IMR-90 (cell line): Measurements from ENCODE around the gene CARD14. TPM values are rescaled to one million over a fixed set of nuclear protein-coding genes. Genes with fewer than 3 reads are reported as not detected.

Experiments used
- ATAC-seq: fragments of 200-7000 bp; cut with Tn5 transposase; 2 replicates; pipeline ENCODE4 v1.9.1; 2020; ENCODE audit warnings: low read depth, mild to moderate bottlenecking, moderate library complexity
- BruUV-seq: library from RNA; stranded (reverse); fragments of 400-500 nt; replicated peaks from 2 replicates; lab custom pipeline; 2021; lab: Mats Ljungman, UMichigan
- CTCF ChIA-PET: fragments of 300-600 bp; formaldehyde crosslinking; extraction: SDS; loops from one replicate; lab custom pipeline; 2021; ENCODE audit warnings: antibody characterized with exemption; lab: Yijun Ruan, JAX
- POLR2A ChIA-PET: fragments of 300-600 bp; sonication (Branson Sonifier 250); formaldehyde crosslinking; loops from one replicate; lab custom pipeline; 2022; ENCODE audit warnings: antibody characterized with exemption; ENCODE audit not compliant: unreplicated experiment; lab: Charles Lee
- DNase-seq: peaks from one replicate; pipeline ENCODE4 v3.0.0; 2013
- H2AFZ ChIP-seq: replicated peaks from 2 replicates; pipeline ENCODE3; 2013; ENCODE audit warnings: low read length, mild to moderate bottlenecking; ENCODE audit not compliant: poor library complexity
- H2AK5ac ChIP-seq: 2 replicates; pipeline ENCODE4 v1.6.1; 2013; ENCODE audit warnings: low read depth, low read length, inconsistent platforms
- H2AK9ac ChIP-seq: replicated peaks from 2 replicates; pipeline ENCODE3; 2013; ENCODE audit warnings: mild to moderate bottlenecking, low read depth, low read length, moderate library complexity; ENCODE audit not compliant: poor library complexity
- H2BK120ac ChIP-seq: 2 replicates; pipeline ENCODE4 v1.6.1; 2013; ENCODE audit warnings: low read depth, low read length, inconsistent platforms
- H2BK15ac ChIP-seq: 3 replicates; pipeline ENCODE4 v1.6.1; 2013; ENCODE audit warnings: low read depth, low read length, inconsistent platforms
- H2BK20ac ChIP-seq: 2 replicates; pipeline ENCODE4 v1.6.1; 2013; ENCODE audit warnings: low read depth, mild to moderate bottlenecking, inconsistent platforms, low read length, moderate library complexity
- H2BK5ac ChIP-seq: 2 replicates; pipeline ENCODE4 v1.6.1; 2013; ENCODE audit warnings: mild to moderate bottlenecking, low read depth, low read length, inconsistent platforms; ENCODE audit not compliant: poor library complexity, severe bottlenecking
- H3K14ac ChIP-seq: replicated peaks from 2 replicates; pipeline ENCODE4 v1.6.1; 2013; ENCODE audit warnings: low read depth, low read length, inconsistent platforms
- H3K18ac ChIP-seq: 2 replicates; pipeline ENCODE4 v1.6.1; 2013; ENCODE audit warnings: low read depth, low read length, control low read depth
- H3K23ac ChIP-seq: 2 replicates; pipeline ENCODE4 v1.6.1; 2013; ENCODE audit warnings: low read depth, low read length, inconsistent platforms
- H3K27ac ChIP-seq: 2 replicates; pipeline ENCODE4 v1.5.1; 2013; ENCODE audit warnings: mild to moderate bottlenecking, control low read depth, low read length; ENCODE audit not compliant: insufficient read depth
- H3K27me3 ChIP-seq: 2 replicates; pipeline ENCODE4 v1.6.1; 2013; ENCODE audit warnings: low read length; ENCODE audit not compliant: control insufficient read depth, insufficient read depth
- H3K36me3 ChIP-seq: 2 replicates; pipeline ENCODE4 v1.6.1; 2013; ENCODE audit warnings: low read length, mixed read lengths; ENCODE audit not compliant: control insufficient read depth, insufficient read depth
- H3K4ac ChIP-seq: 2 replicates; pipeline ENCODE4 v1.6.1; 2013; ENCODE audit warnings: low read depth, low read length, inconsistent platforms
- H3K4me1 ChIP-seq: 2 replicates; pipeline ENCODE4 v1.6.1; 2013; ENCODE audit warnings: low read length, mixed read lengths; ENCODE audit not compliant: control insufficient read depth, insufficient read depth
- H3K4me2 ChIP-seq: 2 replicates; pipeline ENCODE4 v1.6.1; 2013; ENCODE audit warnings: low read depth, mild to moderate bottlenecking, control low read depth, low read length, moderate library complexity
- H3K4me3 ChIP-seq: 2 replicates; pipeline ENCODE4 v1.5.1; 2013; ENCODE audit warnings: low read depth, mild to moderate bottlenecking, control low read depth, low read length, moderate library complexity; ENCODE audit not compliant: insufficient read depth
- H3K56ac ChIP-seq: 2 replicates; pipeline ENCODE4 v1.6.1; 2013; ENCODE audit warnings: low read length, inconsistent platforms; ENCODE audit not compliant: insufficient read depth; ENCODE audit errors: extremely low read depth
- H3K79me1 ChIP-seq, 2 experiments: 2 replicates each; pipeline ENCODE4 v1.6.1; 2013; ENCODE audit warnings: low read length in 2 of 2, inconsistent platforms in 1 of 2, low read depth in 1 of 2
- H3K9ac ChIP-seq: 2 replicates; pipeline ENCODE4 v1.6.1; 2013; ENCODE audit warnings: low read depth, low read length, control low read depth
- H3K9me1 ChIP-seq: 2 replicates; pipeline ENCODE4 v1.6.1; 2013; ENCODE audit warnings: low read length, inconsistent platforms; ENCODE audit not compliant: insufficient read depth
- H3K9me3 ChIP-seq: 2 replicates; pipeline ENCODE4 v1.6.1; 2013; ENCODE audit warnings: low read length; ENCODE audit not compliant: control insufficient read depth, insufficient read depth
- H4K20me1 ChIP-seq: 2 replicates; pipeline ENCODE4 v1.6.1; 2013; ENCODE audit warnings: low read length, inconsistent platforms; ENCODE audit not compliant: insufficient read depth
- H4K5ac ChIP-seq: 2 replicates; pipeline ENCODE4 v1.6.1; 2013; ENCODE audit warnings: mild to moderate bottlenecking, low read depth, low read length, control low read depth
- H4K8ac ChIP-seq, 2 experiments: 2 replicates each; pipeline ENCODE4 v1.6.1; 2013; ENCODE audit warnings: low read depth in 2 of 2, low read length in 2 of 2, control low read depth in 1 of 2, inconsistent platforms in 1 of 2
- H4K91ac ChIP-seq: 2 replicates; pipeline ENCODE4 v1.6.1; 2013; ENCODE audit warnings: low read depth, low read length, inconsistent platforms; ENCODE audit not compliant: insufficient read depth
- BHLHE40 ChIP-seq: fragments of 150-350 bp; IDR thresholded peaks from 2 replicates; pipeline ENCODE4 v1.6.1; 2016; ENCODE audit warnings: mild to moderate bottlenecking, low read depth, low read length
- CHD1 ChIP-seq: IDR thresholded peaks from 2 replicates; pipeline ENCODE4 v1.6.1; 2012; ENCODE audit warnings: low read depth, low read length, improper control_type of control experiment
- ELK1 ChIP-seq: fragments of 150-350 bp; IDR thresholded peaks from 2 replicates; pipeline ENCODE4 v1.6.1; 2016; ENCODE audit warnings: low read depth, mild to moderate bottlenecking, low read length, moderate library complexity, borderline replicate concordance
- RCOR1 ChIP-seq: IDR thresholded peaks from 2 replicates; pipeline ENCODE4 v1.6.1; 2012; ENCODE audit warnings: mild to moderate bottlenecking, low read length, improper control_type of control experiment; ENCODE audit not compliant: insufficient replicate concordance
- whole genome bisulfite sequencing, 2 experiments: methylation state at CpG; one replicate each; pipeline versions ENCODE4 v1.1.5 to v1.1.7; 2013; ENCODE audit warnings: missing lambda C conversion rate in 2 of 2; ENCODE audit not compliant: insufficient read length in 1 of 2; ENCODE audit errors: extremely low coverage in 2 of 2; 5-methylcytosine and 5-hydroxymethylcytosine counted together
- dilution Hi-C: fragments of 300-500 bp; cut with HindIII; formaldehyde crosslinking; loops from one replicate; pipeline ENCODE4 v1.14.3; 2018; ENCODE audit warnings: low sequenced_read_pairs; ENCODE audit not compliant: unreplicated experiment
- in situ Hi-C: fragments of 300-500 bp; cut with MboI; formaldehyde crosslinking; loops from 3 replicates; pipeline ENCODE4 v1.14.3; 2019; ENCODE audit warnings: low sequenced_read_pairs, inconsistent platforms, mixed read lengths
- intact Hi-C: fragments of 100-400 bp; cut with micrococcal nuclease; formaldehyde crosslinking; loops from 2 replicates; pipeline ENCODE4 v1.10.0; 2022
- polyA plus RNA-seq, 3 experiments: library from polyadenylated mRNA; depleted of rRNA; stranded (reverse); fragments of >200 nt; gene quantifications; 2 replicates each; pipeline ENCODE4 v1.2.3, GENCODE V29; 2012; ENCODE audit warnings: low replicate concordance in 1 of 3
- total RNA-seq: library from RNA; depleted of rRNA; stranded (reverse); fragments of >200 nt; gene quantifications from 2 replicates; pipeline ENCODE4 v1.2.3, GENCODE V29; 2012

CARD14 gene
- total and polyA plus RNA-seq, 2 of the 4 experiments (the other 2 are of a cell fraction): not detected

- Histone ChIP-seq H3K4me3 (peak overlapping the region; percentile 67), H2AK5ac (peak overlapping the region; percentile 76), H4K20me1 (peaks cover 30% of the 10 kb centered on the region), H4K8ac (peak overlapping the region; percentile 32 to 37; a peak in 1 of 4 replicates), H3K14ac (peak overlapping the region; percentile 71), H3K4ac (peak overlapping the region; percentile 70), H3K27me3 (no peaks in the 10 kb centered on the region), H3K9me3 (no peaks in the 10 kb centered on the region), H3K9ac (peak overlapping the region; percentile 78), H4K5ac (peak overlapping the region; percentile 16), H3K4me1 (peaks cover 6% of the 10 kb centered on the region; the same call in 1 of the 2 replicates), H2AK9ac (peak overlapping the region; percentile 97), H2AFZ (peak overlapping the region; percentile 95), H4K91ac (peak overlapping the region; percentile 50; the same call in 1 of the 2 replicates), H2BK120ac (peak overlapping the region; percentile 44; the same call in 1 of the 2 replicates), H3K9me1 (peaks cover 30% of the 10 kb centered on the region), H3K79me1 (peaks cover 22 to 65% of the 10 kb centered on the region in 2 experiments), H2BK15ac (no peak overlapping the region), H3K4me2 (peak overlapping the region; percentile 83), H3K18ac (peak overlapping the region; percentile 12), H3K56ac (peak overlapping the region; percentile 34), H2BK5ac (peak overlapping the region; percentile 52), H3K27ac (peak overlapping the region; percentile 67), H2BK20ac (0 out of 2 replicates have a peak overlapping the region, but pooled peaks have one; percentile 28), H3K23ac (peak overlapping the region; percentile 39), H3K36me3 (peaks cover 35% of the 10 kb centered on the region)
- in situ Hi-C loops (no loop called here), intact Hi-C loops (loop anchor here (1.0 to 5.0 kb wide), 3 partner anchors 43 to 137 kb away; partner anchors contain the start of genes EIF4A3 and RNF213), dilution Hi-C loops (no loop called here)
- ATAC-seq (no peak; the same call in 1 of the 2 replicates), DNase-seq (no peak)
- ChIA-PET POLR2A (interaction anchor here (0.6 kb wide), 1 partner anchor 72 kb away, joined by 7 read pairs; no protein-coding TSS in a partner anchor), CTCF (interaction anchor here (0.6 kb wide), 1 partner anchor 118 kb away, joined by 3 read pairs; the partner anchor contains the start of gene GAA)
- no TSS peak for BruUV-seq
- 0% methylated on average over 3 of the region's 5 CpGs; no CpG with 5 or more reads in 1 of the 2 experiments for WGBS, 2 experiments
- TF ChIP-seq RCOR1 (no peak), BHLHE40 (no peak), CHD1 (no peak), ELK1 (no peak)
Measured at GRCh38 chr17:80219763-80220053, 49.9 kb downstream of the CARD14 start.
